NK-92 (cell line): ENCODE results near the gene PROZ.

ENCODE experiments used
- DNase-seq: peaks from one replicate; lab custom pipeline; 2025; ENCODE audit not compliant: unreplicated experiment; lab: John Stamatoyannopoulos, UW

The PROZ gene

GRCh38 chr13:113139577-113139976 is 18.9 kb upstream of the PROZ start:
- DNase-seq, result no peak

DNA sequence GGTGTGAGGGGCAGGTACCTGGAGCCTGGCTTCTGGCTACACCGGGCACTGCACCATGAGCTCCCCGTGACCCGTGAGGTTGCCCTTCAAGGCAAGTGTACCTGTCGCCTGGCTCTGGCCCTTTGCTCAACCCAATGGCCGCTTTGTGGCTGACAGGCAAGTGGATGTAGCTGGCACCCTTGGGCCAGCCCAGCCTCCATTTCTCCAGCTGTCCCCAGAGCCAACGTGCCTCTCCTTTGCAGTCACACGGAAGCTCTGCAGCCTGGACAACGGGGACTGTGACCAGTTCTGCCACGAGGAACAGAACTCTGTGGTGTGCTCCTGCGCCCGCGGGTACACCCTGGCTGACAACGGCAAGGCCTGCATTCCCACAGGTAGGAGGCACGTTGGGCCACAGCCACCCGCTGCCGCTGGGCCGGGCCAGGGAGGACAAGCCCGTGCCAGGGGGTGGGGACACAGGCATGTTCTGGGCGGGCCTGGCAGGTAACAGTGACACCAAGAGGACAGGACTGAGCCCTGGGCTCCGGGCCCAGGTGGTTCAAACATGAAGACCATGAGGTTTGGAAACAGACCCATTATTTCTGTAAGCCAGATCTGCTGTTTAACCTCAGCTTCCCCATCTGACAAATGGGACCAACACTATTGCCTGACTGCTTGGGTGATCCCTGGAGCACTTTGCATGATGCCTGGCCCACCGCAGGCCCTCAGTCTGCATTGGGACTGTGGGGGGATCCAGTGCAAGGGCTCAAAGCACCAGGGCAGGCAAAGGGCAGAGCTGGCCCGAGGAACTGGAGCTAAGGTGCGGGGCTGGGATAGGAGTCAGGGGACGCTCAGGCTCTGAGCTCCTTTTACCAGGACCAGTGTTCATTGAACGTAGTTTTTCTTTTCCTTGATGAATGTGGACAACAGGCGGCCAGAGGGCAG is 17.5 kb upstream of the PROZ start:
- no peak for DNase-seq

DNA sequence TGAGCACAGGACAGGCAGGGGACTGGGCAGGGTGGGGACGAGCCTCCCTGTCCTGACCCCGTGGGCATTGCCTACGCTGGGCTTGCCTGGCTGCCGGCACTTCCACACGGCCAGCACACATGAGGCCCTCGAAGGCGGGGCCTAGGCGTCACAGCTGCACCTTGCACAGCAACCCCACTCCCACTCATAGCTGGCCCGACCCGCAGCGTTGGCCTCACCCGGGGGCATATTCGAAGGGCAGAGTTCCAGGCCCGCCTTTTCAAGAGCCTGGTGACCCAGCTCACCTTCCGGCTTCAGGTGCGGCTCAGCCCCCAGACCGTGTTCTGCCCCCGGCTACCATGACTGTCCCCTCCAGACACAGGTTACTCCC is 16.9 kb upstream of the PROZ start:
- DNase-seq, result no peak

DNA sequence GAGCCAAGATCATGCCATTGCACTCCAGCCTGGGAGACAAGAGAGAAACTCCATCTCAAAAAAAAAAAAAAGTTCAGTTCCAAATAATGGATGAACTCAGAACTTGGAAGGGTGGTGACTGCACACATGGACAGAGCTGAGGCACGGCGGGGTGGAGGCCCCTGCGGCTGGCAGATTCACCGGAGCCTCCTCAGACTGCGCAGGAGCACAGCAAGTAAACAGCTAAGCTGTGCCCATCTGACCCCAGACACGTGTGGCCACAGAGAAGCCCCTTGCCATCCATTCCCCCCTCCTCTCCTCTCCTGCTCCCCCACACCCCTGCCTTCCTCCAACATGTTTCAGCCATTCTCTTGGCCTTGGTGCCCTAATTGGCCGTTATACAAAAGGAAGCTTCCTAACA is 15.6 kb upstream of the PROZ start:
- DNase-seq, result no peak

DNA sequence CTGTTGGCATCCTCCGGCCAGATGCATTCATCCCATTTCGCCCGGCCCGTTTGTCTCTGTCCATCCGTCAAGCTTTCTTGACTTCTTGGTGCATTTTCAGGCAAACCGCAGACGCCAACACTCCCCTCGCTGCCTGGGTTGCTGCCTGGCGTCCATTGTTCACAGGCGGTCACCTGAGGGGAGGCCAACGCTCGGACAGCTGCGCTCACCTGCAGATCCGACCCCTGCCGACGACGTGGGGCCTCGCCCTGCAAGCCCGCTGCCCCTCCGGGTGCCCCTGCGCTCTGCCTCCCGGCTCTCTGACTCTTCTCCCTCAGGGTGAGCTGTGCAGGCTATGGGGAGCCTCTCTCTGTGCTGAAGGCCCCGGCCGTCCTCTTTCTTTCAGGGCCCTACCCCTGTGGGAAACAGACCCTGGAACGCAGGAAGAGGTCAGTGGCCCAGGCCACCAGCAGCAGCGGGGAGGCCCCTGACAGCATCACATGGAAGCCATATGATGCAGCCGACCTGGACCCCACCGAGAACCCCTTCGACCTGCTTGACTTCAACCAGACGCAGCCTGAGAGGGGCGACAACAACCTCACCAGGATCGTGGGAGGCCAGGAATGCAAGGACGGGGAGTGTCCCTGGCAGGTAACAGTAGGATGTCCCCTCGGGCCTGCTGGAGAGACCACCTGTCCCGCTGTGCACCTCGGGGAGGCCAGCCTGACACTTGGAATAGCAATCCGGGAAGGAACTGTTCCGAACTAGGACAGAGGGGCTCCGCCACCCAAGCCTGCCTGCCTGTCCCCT is 14.8 kb upstream of the PROZ start:
- no peak for DNase-seq

GRCh38 chr13:113144255-113144629 is 14.2 kb upstream of the PROZ start:
- DNase-seq, result no peak

DNA sequence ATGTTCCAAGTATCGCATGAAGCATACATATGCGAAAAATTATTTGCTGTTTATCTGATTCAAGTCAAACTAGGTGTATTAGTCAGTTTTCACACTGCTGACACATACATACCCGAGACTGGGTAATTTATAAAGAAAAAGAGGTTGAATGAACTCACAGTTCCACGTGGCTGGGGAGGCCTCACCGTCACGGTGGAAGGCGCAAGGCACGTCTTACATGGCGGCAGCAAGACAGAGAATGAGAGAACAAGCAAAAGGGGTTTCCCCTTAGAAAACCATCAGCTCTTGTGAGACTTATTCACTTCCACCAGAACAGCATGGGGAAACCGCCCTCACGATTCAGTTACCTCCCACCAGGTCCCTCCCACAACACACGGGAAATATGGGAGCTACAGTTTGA is 13.0 kb upstream of the PROZ start:
- DNase-seq, result no peak

- no peak for DNase-seq
Observed at GRCh38 chr13:113145911-113146598, 12.4 kb upstream of the PROZ start.

DNA sequence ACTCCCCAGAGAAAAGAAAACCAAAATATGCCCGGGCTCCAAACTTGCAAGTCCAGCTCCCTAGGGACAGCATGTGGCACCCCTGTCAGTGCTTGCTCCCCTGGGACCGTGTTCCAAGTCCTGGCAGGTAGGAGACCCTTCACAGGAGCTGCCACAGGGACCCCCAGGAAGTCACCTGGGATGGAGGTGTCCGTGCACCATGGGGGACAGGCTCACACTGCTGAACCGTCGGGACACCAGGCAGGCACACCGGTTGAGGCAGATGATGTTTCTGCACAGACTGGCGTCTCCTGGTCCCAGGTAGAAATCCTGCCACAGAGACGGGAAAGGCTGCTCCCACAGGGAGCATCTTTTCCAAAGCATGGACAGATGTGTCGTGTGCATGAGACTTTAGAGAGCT is 11.7 kb upstream of the PROZ start:
- DNase-seq, result no peak

DNA sequence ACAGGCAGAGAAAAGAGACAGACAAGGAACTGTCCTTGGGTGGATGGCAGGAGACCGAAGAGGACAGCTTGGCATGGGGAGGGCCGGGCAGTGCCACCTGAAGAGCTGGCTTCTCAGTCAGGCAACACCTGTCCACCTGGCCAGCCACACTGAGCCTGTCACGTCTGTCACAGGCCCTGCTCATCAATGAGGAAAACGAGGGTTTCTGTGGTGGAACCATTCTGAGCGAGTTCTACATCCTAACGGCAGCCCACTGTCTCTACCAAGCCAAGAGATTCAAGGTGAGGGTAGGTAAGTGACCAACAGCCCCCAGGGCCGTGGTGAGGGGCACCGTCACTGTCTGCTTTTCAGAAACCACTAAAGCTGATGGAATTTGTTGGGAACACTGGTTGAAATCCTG is 11.2 kb upstream of the PROZ start:
- DNase-seq, result no peak

- no peak for DNase-seq
Observed at GRCh38 chr13:113148407-113148806, 10.0 kb upstream of the PROZ start.

DNA sequence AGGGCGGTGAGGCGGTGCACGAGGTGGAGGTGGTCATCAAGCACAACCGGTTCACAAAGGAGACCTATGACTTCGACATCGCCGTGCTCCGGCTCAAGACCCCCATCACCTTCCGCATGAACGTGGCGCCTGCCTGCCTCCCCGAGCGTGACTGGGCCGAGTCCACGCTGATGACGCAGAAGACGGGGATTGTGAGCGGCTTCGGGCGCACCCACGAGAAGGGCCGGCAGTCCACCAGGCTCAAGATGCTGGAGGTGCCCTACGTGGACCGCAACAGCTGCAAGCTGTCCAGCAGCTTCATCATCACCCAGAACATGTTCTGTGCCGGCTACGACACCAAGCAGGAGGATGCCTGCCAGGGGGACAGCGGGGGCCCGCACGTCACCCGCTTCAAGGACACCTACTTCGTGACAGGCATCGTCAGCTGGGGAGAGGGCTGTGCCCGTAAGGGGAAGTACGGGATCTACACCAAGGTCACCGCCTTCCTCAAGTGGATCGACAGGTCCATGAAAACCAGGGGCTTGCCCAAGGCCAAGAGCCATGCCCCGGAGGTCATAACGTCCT is 9.4 kb upstream of the PROZ start:
- DNase-seq, result no peak

DNA sequence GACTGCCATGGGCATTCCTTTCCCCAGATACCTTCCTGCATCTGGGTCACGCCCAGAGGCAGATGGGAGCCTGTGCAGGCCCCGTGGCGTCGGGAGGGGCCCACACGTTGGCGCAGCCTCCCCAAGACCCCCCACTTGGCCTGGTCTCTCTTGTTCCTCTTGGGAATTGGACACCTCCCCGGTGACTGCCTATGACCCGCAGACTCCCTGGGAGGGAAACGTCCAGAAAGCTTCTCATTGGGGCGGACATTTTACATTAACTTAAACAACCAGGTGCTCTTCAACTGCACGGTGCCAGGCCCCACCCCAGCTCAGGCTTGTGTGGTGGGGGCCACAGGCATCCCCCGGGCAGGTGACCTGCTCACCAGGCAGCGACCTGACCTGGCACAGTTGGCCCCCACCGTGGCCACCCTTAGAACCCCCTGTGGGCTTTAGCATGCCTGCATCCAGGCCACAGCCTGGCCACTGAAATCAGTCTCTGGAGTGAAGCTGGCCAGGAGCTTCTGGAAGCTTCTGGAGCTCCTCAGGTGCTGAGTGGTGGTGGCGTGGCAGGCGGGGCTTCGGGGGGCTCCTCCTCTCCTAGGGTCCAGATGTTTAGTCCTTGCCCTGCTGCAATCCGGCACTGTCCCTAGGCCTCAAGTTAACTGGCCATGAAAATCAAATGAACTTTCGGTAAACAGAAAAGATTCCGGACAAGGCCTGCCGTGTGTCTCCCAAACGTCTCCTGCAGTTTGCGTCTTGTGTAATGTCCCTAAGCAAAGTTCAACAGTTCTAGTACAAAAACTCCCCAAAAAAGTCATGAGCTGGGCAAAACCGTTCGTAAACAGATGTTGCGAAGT is 8.5 kb upstream of the PROZ start:
- DNase-seq, result no peak

DNA sequence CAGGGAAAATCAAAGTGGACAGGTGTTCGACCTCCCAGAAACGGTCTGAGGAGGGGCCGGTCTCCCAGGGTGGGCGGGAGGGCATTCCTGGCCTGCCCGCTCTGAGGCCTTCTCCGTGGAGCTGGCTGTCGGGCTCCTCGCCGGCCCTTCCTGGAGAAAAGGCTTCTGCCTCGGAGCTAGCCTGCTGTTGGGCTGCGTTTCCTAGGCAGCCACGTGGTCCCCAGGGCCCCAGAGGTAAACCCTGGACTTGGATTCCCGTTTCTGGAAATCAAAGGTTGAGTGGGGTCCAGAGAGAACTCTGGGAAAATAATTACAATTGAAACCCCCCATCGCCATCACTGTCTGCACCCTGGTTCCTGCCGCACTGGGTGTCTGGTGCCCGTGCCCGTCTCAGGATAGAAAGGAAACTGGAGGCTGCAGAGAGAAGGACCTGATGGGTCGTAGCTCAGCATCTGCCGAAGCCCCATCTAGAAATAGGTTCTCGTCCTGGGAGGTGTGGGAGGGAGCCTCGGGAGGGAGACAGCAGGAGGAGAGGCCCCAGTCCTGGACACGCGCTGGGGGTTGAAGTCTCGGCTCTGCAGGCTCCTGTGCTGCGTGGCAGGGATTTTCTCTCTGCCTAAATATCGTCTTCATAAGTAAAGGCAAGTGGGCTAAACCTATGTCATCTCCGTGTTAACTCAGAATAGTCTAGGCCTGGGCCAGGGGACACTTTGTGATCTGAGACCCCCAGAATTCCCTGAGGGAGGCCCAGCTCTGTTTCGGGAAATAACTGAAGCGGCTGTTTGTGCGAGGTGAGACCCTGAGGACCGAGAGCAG is 7.7 kb upstream of the PROZ start:
- DNase-seq, result no peak

- DNase-seq, result no peak
Observed at GRCh38 chr13:113151745-113152690, 6.4 kb upstream of the PROZ start.

DNA sequence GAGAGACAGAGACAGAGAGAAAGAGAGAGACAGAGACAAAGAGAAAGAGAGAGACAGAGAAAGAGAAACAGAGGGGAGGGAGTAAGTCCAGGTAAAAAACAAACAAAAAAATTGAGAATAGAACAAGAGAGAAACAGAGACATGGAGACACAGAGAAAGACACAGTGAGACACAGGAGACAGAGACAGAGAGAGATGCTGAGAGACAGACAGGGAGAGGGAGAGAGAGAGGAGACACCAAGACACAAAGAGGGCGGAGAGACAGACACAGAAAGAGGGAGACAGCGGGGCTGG is 5.8 kb upstream of the PROZ start:
- DNase-seq, result no peak

DNA sequence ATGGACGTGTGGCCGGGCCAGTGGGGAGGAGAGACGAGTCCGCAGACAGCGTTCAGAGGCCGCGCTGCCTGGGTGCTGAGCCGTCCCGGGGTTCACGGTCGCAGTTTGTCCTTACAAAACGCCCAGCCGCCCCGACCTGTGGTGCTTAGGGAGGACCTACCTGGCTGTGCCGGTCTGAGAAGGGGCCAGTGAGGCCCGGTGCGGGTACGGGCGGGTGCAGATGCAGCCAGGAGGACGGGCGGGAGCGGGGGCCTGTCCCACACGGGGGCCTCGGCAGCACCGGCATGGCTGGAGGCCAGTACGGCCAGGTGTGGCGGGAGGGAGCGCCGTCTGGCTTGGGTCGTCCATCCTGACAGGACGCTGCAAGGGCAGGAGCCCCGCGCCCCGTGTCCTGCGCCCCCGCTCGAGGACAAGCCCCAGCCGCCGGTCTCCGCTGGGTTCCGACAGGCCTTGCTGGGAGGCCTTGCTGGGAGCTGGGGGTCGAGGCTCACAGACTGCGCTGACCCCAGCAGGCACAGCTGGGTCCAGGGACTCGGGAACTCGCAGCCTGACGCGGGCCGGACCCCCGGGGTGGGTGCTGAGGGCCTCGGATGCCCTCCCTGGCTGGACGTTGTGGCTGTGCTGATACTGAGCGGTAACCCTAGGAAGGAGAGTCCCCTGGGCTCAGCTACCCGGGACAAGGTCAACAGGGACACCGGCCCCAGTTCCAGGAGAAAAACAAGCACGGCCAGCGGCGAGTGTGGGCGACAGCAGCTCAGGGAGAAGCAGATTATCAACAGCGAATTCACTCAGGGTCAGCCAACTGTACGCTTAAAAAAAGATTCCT is 5.3 kb upstream of the PROZ start:
- no peak for DNase-seq
